Fibroblast of pulmonary artery (primary cell): ENCODE data around the gene FOXJ1.
A peak's percentile ranks its signal among the peaks of the same experiment; 100 is the strongest.

Source experiments
- DNase-seq: peaks from one replicate; pipeline ENCODE4 v3.0.0-alpha.2; 2010; ENCODE audit warnings: low read depth
- H3K4me3 ChIP-seq: replicated peaks from 2 replicates; pipeline ENCODE4 v1.5.1; 2011; ENCODE audit warnings: low read depth, mild to moderate bottlenecking, control low read depth, low read length, moderate library complexity
- TF ChIP-seq, protein P1 (sequence below): IDR thresholded peaks from 2 replicates; pipeline ENCODE4 v1.5.1; 2011; ENCODE audit warnings: mild to moderate bottlenecking, control low read depth, low read length, inconsistent platforms; ENCODE audit errors: missing control alignments

Gene FOXJ1

GRCh38 chr17:76170114-76170513, 29.1 kb upstream of the FOXJ1 start:
- TF ChIP-seq, protein P1, sequence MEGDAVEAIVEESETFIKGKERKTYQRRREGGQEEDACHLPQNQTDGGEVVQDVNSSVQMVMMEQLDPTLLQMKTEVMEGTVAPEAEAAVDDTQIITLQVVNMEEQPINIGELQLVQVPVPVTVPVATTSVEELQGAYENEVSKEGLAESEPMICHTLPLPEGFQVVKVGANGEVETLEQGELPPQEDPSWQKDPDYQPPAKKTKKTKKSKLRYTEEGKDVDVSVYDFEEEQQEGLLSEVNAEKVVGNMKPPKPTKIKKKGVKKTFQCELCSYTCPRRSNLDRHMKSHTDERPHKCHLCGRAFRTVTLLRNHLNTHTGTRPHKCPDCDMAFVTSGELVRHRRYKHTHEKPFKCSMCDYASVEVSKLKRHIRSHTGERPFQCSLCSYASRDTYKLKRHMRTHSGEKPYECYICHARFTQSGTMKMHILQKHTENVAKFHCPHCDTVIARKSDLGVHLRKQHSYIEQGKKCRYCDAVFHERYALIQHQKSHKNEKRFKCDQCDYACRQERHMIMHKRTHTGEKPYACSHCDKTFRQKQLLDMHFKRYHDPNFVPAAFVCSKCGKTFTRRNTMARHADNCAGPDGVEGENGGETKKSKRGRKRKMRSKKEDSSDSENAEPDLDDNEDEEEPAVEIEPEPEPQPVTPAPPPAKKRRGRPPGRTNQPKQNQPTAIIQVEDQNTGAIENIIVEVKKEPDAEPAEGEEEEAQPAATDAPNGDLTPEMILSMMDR, result no peak

DNA sequence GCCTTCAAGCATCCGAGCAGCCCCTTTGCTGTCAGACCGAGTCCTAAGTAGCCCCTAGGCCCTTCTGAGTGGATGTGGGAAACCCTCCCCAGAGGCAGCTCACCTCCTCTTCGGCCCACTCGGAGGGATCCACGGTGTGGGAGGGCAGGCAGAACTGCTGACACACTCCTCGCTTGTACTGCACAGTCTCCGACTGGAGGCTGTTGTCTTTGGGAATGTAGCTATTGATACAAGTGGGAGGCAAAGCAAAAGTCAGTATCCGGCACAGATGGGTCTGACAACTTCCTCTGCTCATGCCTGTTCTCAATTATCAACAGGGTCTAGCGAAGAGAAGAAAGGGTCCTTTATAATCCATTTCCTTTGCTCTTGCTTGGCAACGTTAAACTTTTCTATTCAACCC, 25.9 kb upstream of the FOXJ1 start:
- TF ChIP-seq, protein P1, result no peak
- H3K4me3 ChIP-seq, result no peak overlapping the region

More at GRCh38 chr17:76170114-76170513, 29.1 kb upstream of the FOXJ1 start:
- DNase-seq, result no peak
- no peak overlapping the region for H3K4me3 ChIP-seq

GRCh38 chr17:76166168-76166567, 25.1 kb upstream of the FOXJ1 start:
- TF ChIP-seq, protein P1, result no peak
- DNase-seq, result no peak
- no peak overlapping the region for H3K4me3 ChIP-seq

More for the DNA sequence above, 25.9 kb upstream of the FOXJ1 start:
- no peak for DNase-seq

- peak; percentile 10 for DNase-seq
- no peak overlapping the region for H3K4me3 ChIP-seq
- TF ChIP-seq, protein P1, result no peak
Measured at GRCh38 chr17:76164331-76164730, 23.3 kb upstream of the FOXJ1 start.

DNA sequence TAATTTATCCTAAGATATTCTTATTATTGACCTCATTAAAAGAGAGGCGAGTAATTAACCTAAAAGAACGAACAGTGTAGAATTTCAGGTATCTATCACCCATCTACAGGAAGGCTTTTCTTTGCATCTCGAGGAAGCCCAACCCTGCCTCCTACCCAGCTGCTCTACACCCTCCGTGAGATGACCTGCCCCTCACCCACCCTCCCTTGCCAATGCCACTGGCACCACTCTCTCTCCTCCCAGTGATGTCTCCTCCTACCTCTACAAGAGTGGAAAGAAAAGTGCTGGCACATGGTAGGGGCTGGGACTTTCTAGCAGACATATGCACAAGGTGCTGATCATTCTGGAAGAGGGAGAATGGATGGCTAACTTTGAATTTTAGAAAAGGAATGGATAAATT, 22.9 kb upstream of the FOXJ1 start:
- TF ChIP-seq, protein P1, result no peak
- H3K4me3 ChIP-seq, result no peak overlapping the region
- no peak for DNase-seq

- DNase-seq, result no peak
- no peak overlapping the region for H3K4me3 ChIP-seq
- TF ChIP-seq, protein P1, result no peak
Measured at GRCh38 chr17:76161619-76162266, 20.7 kb upstream of the FOXJ1 start.

DNA sequence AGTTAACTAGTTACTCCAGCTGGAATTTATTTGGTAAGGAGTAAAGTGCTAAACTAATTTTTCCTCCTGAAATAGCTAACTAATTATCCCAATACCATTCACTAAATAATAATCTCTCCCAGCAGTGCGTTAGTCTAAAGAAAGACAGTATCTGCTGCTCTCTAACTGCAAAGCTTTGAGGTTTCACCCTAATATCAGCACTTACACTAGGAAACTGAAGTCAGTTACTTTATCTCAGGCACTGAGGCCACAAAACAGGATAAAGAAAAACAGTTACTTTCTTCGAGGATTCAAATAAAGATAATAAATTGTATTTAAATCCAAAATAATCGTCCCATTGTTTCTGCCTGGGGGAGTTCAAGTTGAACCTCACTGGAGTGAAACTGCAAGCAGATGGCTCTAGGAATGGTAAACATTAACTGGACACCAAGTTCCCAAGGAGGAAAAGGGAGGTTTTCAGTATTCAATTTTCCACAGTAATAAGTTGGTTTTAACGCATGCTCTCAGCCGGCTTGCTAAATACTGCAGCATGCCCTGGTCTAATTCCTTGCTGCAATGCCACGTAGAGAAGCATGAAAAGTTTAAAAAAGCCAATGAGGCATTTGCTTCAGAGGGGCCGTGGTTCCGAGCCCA, 20.0 kb upstream of the FOXJ1 start:
- no peak overlapping the region for H3K4me3 ChIP-seq
- TF ChIP-seq, protein P1, result no peak
- DNase-seq, result peak; percentile 7
